Measurements from ENCODE around the gene SLC35F4.

DNA sequence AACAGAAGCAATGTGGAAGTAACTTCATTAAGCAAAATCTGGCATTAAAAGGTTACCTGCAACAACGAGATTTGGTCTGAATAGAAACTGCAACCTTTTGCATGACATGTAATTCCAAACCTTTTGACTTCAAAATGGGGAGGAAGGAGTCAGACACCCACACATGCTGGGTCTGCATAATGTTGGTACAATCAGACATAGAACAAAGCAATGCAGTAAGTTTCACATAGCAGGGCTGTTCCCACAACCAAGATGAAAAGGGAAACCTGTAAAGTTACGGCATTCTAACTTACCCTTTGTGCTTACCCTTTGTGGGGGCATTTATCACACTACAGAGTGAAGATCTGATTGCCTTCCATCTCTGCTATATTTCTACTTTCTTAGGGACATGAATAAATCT, 10.1 kb upstream of the SLC35F4 start:
- TF ChIP-seq, protein P1, sequence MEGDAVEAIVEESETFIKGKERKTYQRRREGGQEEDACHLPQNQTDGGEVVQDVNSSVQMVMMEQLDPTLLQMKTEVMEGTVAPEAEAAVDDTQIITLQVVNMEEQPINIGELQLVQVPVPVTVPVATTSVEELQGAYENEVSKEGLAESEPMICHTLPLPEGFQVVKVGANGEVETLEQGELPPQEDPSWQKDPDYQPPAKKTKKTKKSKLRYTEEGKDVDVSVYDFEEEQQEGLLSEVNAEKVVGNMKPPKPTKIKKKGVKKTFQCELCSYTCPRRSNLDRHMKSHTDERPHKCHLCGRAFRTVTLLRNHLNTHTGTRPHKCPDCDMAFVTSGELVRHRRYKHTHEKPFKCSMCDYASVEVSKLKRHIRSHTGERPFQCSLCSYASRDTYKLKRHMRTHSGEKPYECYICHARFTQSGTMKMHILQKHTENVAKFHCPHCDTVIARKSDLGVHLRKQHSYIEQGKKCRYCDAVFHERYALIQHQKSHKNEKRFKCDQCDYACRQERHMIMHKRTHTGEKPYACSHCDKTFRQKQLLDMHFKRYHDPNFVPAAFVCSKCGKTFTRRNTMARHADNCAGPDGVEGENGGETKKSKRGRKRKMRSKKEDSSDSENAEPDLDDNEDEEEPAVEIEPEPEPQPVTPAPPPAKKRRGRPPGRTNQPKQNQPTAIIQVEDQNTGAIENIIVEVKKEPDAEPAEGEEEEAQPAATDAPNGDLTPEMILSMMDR (IDR thresholded peaks at IDR 0.05; ENCODE audit: poor library complexity) = no peak
- no peak for TF ChIP-seq EZH2 (IDR thresholded peaks at IDR 0.05; ENCODE audit: borderline replicate concordance)
- TF ChIP-seq EZH2phosphoT487 (IDR thresholded peaks at IDR 0.05; ENCODE audit: low read depth, severe bottlenecking, unreplicated experiment) = no peak
